Measurements from ENCODE around the gene ANP32E. TPM values are rescaled to one million over a fixed set of nuclear protein-coding genes. Genes with fewer than 3 reads are reported as not detected.

The ANP32E gene
- total and polyA plus RNA-seq, 7 experiments from 2014 or later = 35.6 to 156 (median 44.8) TPM

DNA sequence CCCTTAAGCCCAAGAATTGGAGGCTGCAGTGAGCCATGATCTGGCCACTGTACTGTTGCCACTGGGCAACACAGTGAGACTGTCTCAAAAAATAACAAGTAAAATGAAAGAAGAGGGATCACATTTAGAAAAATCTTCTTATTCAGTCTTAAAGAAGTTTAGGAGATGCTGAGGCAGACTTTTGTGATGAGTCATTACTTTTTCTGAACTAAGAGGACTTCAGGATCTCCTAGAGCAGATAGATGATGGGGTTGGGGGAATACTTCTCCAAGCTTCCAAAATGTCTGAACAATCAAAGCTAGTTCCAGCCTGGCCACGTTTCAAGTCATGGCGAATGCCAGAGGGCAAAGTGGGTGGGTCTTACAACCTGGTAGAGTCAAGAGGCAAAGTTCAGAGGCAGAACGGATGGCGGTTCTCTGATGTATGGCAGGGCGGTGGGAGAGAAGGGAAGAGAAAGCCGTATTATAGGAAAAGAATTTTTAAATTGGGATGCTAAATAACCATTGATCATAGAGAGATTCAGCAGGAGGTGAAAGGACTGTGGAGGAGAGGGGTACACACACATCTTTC lies 44.3 kb upstream of the ANP32E start:
- no peak for DNase-seq
- Mint-ChIP-seq H3K27ac (peak overlapping the region in 4 of 9 donors; percentile 1 to 93 (median 24)), H3K36me3 (peaks cover 0 to 9% (median 8%) of the 10 kb centered on the region in 5 donors), H3K4me3 (peak overlapping the region in 9 of 10 donors; percentile 10 to 98 (median 75)), H3K4me1 (peaks cover 20 to 36% (median 32%) of the 10 kb centered on the region in 7 donors), H3K27me3 (peaks cover 0 to 13% (median 0%) of the 10 kb centered on the region in 5 donors), H3K9me3 (peaks cover 0 to 4% (median 0%) of the 10 kb centered on the region in 11 donors)
- H3K27me3 ChIP-seq (ENCODE audit: control insufficient read depth in 2 of 2, insufficient read depth in 2 of 2, low read length in 2 of 2) = no peaks in the 10 kb centered on the region
- intact Hi-C loops (cut with micrococcal nuclease) = loop anchor here in 1 of 2 donors (5.0 kb wide), 1 partner anchor 318 kb away; no protein-coding TSS in a partner anchor
- ChIA-PET CTCF (interaction anchor here (0.7 kb wide), 1 partner anchor 856 kb away, joined by 4 read pairs; no protein-coding TSS in a partner anchor), POLR2A (interaction anchor here (0.6 to 2.1 kb wide), 5 partner anchors 10 to 393 kb away, joined by 3 to 19 read pairs (median 3); partner anchors contain the start of gene APH1A)
- no peaks in the 10 kb centered on the region for H3K9me3 ChIP-seq (ENCODE audit: control insufficient read depth in 2 of 3, low read length in 3 of 3)
- peaks cover 11 to 23% of the 10 kb centered on the region in 2 donors for H3K4me1 ChIP-seq (ENCODE audit: control insufficient read depth in 2 of 2, insufficient read depth in 2 of 2, low read length in 2 of 2)
- no peak overlapping the region for H3K27ac ChIP-seq (ENCODE audit: low read depth, low read length)
- no peak for ATAC-seq
- no peaks in the 10 kb centered on the region for H3K36me3 ChIP-seq (ENCODE audit: control insufficient read depth in 2 of 3, insufficient read depth in 3 of 3, low read length in 3 of 3)
- H3K4me3 ChIP-seq (ENCODE audit: low read length) = no peak overlapping the region

DNA sequence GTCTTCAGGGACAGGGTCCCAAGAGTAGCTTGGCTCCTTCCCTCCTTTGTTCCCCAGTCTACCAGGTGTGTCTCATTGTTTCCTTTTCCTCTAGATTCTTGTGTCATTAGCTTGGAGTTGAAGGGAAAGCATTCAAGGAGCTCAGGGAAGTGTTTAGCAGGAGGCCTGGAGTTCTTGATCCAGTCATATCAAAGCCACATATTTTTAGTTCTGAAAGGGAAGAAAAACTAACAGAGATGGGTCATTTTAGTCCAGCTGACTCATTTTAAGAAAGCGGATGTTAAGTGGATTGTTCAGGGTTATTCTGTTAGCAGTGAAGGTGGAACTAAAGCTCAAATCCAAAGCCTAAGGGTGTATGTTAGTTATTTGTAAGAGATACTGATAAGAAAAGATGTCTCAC lies 37.4 kb upstream of the ANP32E start:
- DNase-seq (no peak), ATAC-seq (no peak)
- Mint-ChIP-seq H3K4me3 (no peak overlapping the region), H3K27me3 (no peaks in the 10 kb centered on the region), H3K4me1 (peaks cover 10 to 16% (median 12%) of the 10 kb centered on the region in 7 donors), H3K36me3 (peaks cover 5 to 30% (median 11%) of the 10 kb centered on the region in 5 donors), H3K27ac (no peak overlapping the region), H3K9me3 (peaks cover 0 to 7% (median 0%) of the 10 kb centered on the region in 11 donors)
- Histone ChIP-seq H3K27me3 (ENCODE audit: control insufficient read depth in 2 of 2, insufficient read depth in 2 of 2, low read length in 2 of 2) (no peaks in the 10 kb centered on the region), H3K36me3 (ENCODE audit: control insufficient read depth in 2 of 3, insufficient read depth in 3 of 3, low read length in 3 of 3) (peaks cover 0 to 9% (median 0%) of the 10 kb centered on the region in 3 experiments), H3K27ac (ENCODE audit: low read depth, low read length) (no peak overlapping the region), H3K4me1 (ENCODE audit: control insufficient read depth in 2 of 2, insufficient read depth in 2 of 2, low read length in 2 of 2) (peaks cover 0 to 4% of the 10 kb centered on the region in 2 donors), H3K4me3 (ENCODE audit: low read length) (no peak overlapping the region), H3K9me3 (ENCODE audit: control insufficient read depth in 2 of 3, low read length in 3 of 3) (no peaks in the 10 kb centered on the region)
- POLR2A ChIA-PET = interaction anchor here (0.5 to 1.7 kb wide), 3 partner anchors 8 to 90 kb away, joined by 3 to 4 read pairs (median 4); partner anchors contain the start of gene RPRD2
- CTCF ChIA-PET = interaction anchor here (1.9 kb wide), 1 partner anchor 17 kb away, joined by 9 read pairs; no protein-coding TSS in a partner anchor
- intact Hi-C loops (cut with micrococcal nuclease) = no loop called here

DNA sequence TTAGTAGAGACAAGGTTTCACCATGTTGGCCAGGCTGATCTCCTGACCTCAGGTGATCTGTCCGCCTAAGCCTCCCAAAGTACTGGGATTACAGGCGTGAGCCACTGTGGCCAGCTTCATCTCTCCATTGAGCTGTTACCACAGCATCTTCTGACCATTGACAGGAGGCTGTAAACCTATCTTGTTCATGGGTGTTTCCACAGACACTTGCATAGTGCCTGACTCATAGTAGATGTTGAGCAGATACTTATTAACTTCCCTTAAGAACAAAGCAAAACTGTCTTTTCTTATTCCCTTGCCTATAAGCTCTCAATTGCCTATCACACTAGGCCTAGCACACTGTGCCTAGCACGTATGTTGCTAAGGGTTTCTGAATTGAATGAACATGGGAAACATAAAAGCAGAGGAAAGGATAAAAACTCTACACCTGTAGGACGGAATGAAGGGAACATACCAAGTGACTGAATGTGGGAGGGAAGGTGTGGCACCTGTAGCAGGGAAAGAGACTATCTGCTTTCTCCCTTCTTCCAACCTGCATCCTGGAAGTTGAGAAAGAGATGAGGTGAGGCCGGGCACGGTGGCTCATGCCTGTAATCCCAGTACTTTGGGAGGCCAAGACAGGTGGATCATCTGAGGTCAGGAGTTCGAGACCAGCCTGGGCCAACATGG lies 35.5 kb upstream of the ANP32E start:
- Mint-ChIP-seq H3K27ac (no peak overlapping the region), H3K9me3 (peaks cover 0 to 7% (median 0%) of the 10 kb centered on the region in 11 donors), H3K4me3 (peak overlapping the region in 1 of 10 donors; percentile 69), H3K27me3 (no peaks in the 10 kb centered on the region), H3K36me3 (peaks cover 11 to 33% (median 13%) of the 10 kb centered on the region in 5 donors), H3K4me1 (peaks cover 25 to 32% (median 29%) of the 10 kb centered on the region in 7 donors)
- CTCF ChIA-PET = interaction anchor here (1.0 to 1.2 kb wide), 2 partner anchors 10 to 16 kb away, joined by 3 to 4 read pairs; no protein-coding TSS in a partner anchor
- no peak overlapping the region for H3K4me3 ChIP-seq (ENCODE audit: low read length)
- POLR2A ChIA-PET = interaction anchor here (1.5 to 1.7 kb wide), 2 partner anchors 9 to 36 kb away, joined by 4 to 6 read pairs; partner anchors contain the start of gene ANP32E
- no peaks in the 10 kb centered on the region for H3K9me3 ChIP-seq (ENCODE audit: control insufficient read depth in 2 of 3, low read length in 3 of 3)
- no peak overlapping the region for H3K27ac ChIP-seq (ENCODE audit: low read depth, low read length)
- peaks cover 13 to 20% of the 10 kb centered on the region in 2 donors for H3K4me1 ChIP-seq (ENCODE audit: control insufficient read depth in 2 of 2, insufficient read depth in 2 of 2, low read length in 2 of 2)
- intact Hi-C loops (cut with micrococcal nuclease) = no loop called here
- H3K27me3 ChIP-seq (ENCODE audit: control insufficient read depth in 2 of 2, insufficient read depth in 2 of 2, low read length in 2 of 2) = no peaks in the 10 kb centered on the region
- ATAC-seq = no peak
- peaks cover 5 to 18% (median 6%) of the 10 kb centered on the region in 3 experiments for H3K36me3 ChIP-seq (ENCODE audit: control insufficient read depth in 2 of 3, insufficient read depth in 3 of 3, low read length in 3 of 3)
- no peak for DNase-seq

DNA sequence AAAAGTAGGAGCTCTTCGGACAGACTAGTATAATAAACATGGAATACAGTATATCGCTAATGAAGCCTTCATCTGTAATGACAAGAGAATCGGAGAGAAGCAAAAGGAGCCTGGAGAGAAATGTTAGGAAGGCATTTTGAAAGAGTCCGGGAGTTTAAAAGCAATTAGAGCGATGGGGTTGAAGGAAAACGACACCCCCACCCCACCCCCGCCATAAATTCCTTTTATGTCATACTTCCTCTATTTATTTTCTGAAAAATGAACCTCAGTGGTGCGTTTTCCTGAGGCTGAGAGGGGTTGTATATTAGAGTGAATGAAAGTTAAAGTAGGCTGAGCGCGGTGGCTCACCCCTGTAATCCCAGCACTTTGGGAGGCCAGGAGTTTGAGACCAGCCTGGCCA lies 33.5 kb upstream of the ANP32E start:
- H3K36me3 Mint-ChIP-seq = peaks cover 3 to 38% (median 13%) of the 10 kb centered on the region in 5 donors

DNA sequence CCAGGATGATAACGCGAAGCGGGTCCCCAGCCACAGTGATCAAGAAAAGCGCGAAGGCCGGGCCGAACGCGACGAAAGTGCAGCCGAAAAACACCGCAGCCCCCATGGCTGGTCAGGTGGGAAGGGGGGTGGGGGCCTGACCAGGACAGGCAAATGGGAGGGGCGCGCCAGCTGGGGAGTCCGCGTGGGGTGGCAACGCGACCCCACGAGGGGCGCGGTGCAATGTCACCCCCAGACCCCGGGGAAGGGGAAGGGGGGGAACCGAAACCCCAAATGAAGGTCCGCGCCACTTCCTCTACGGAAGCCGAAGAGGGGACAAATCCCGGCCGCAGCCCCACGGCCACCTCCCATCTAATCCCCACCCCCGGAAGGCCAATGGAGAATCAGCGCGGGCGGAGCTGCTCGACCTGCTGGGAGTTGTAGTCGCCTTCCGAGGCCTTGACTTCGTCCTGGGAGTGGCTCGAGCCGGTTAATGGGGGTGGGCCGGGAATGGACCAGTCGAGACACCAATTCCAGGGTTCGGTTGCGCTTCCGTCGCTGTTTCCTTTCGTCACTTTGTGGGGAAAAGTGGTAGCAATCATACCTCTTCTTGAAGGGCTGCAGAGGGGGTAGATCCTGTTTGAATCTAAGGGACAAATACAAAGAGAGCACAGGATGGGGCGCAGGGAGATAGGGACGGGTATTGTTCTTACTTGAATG lies 32.9 kb upstream of the ANP32E start, which contains the start of gene APH1A:
APH1A (minus strand) TSS at position 312 of the 699 bp plus-strand sequence; CDS start at position 106, 206 bp downstream.
- Histone ChIP-seq H3K4me3 (ENCODE audit: low read length) (peak within 1 kb of the TSS; percentile 87), H3K9me3 (ENCODE audit: control insufficient read depth in 2 of 3, low read length in 3 of 3) (no peaks in the 10 kb centered on the region), H3K4me1 (ENCODE audit: control insufficient read depth in 2 of 2, insufficient read depth in 2 of 2, low read length in 2 of 2) (peaks cover 13 to 20% of the 10 kb centered on the region in 2 donors), H3K36me3 (ENCODE audit: control insufficient read depth in 2 of 3, insufficient read depth in 3 of 3, low read length in 3 of 3) (peaks cover 14 to 39% (median 18%) of the 10 kb centered on the region in 3 experiments), H3K27me3 (ENCODE audit: control insufficient read depth in 2 of 2, insufficient read depth in 2 of 2, low read length in 2 of 2) (no peaks in the 10 kb centered on the region), H3K27ac (ENCODE audit: low read depth, low read length) (peak within 1 kb of the TSS; percentile 97)
- Mint-ChIP-seq H3K9me3 (peaks cover 0 to 7% (median 0%) of the 10 kb centered on the region in 11 donors), H3K27me3 (no peaks in the 10 kb centered on the region), H3K27ac (peak within 1 kb of the TSS; percentile 88 to 99 (median 94)), H3K36me3 (peaks cover 3 to 36% (median 12%) of the 10 kb centered on the region in 5 donors), H3K4me1 (peaks cover 25 to 39% (median 30%) of the 10 kb centered on the region in 7 donors), H3K4me3 (peak within 1 kb of the TSS; percentile 94 to 99 (median 96))
- POLR2A ChIA-PET = interaction anchor here (0.6 to 2.5 kb wide), 11 partner anchors 10 to 625 kb away, joined by 3 to 19 read pairs (median 5); partner anchors contain the start of genes CIART and RPRD2
- CTCF ChIA-PET = interaction anchor here (0.7 to 2.2 kb wide), 2 partner anchors 13 to 342 kb away, joined by 3 to 12 read pairs; no protein-coding TSS in a partner anchor
- intact Hi-C loops (cut with micrococcal nuclease) = loop anchor here (1.0 to 5.0 kb wide), 12 partner anchors 12 to 738 kb away; partner anchors contain the start of genes ANP32E (in 2 of the 2), MRPS21 (in 2 of the 2), RPRD2 (in 2 of the 2) and CIART (in 1 of the 2)
- ATAC-seq = peak; percentile 97
- DNase-seq = peak; percentile 69 to 92 (median 89)

More for the DNA sequence above, 33.5 kb upstream of the ANP32E start:
- peaks cover 13 to 20% of the 10 kb centered on the region in 2 donors for H3K4me1 ChIP-seq (ENCODE audit: control insufficient read depth in 2 of 2, insufficient read depth in 2 of 2, low read length in 2 of 2)
- Mint-ChIP-seq H3K4me1 (peaks cover 25 to 39% (median 30%) of the 10 kb centered on the region in 7 donors), H3K9me3 (peaks cover 0 to 7% (median 0%) of the 10 kb centered on the region in 11 donors), H3K27ac (peak overlapping the region; percentile 88 to 99 (median 94)), H3K4me3 (peak overlapping the region; percentile 94 to 99 (median 96)), H3K27me3 (no peaks in the 10 kb centered on the region)
- peak overlapping the region; percentile 87 for H3K4me3 ChIP-seq (ENCODE audit: low read length)
- DNase-seq = no peak
- intact Hi-C loops (cut with micrococcal nuclease) = loop anchor here (1.0 to 5.0 kb wide), 11 partner anchors 12 to 738 kb away; partner anchors contain the start of genes MRPS21 (in 2 of the 2), RPRD2 (in 2 of the 2), ANP32E (in 1 of the 2) and CIART (in 1 of the 2)
- POLR2A ChIA-PET = interaction anchor here (0.6 to 2.5 kb wide), 10 partner anchors 9 to 624 kb away, joined by 3 to 19 read pairs (median 4); partner anchors contain the start of genes CIART and RPRD2
- ATAC-seq = no peak
- peak overlapping the region; percentile 97 for H3K27ac ChIP-seq (ENCODE audit: low read depth, low read length)
- CTCF ChIA-PET = interaction anchor here (2.2 kb wide), 1 partner anchor 13 kb away, joined by 12 read pairs; no protein-coding TSS in a partner anchor
- no peaks in the 10 kb centered on the region for H3K9me3 ChIP-seq (ENCODE audit: control insufficient read depth in 2 of 3, low read length in 3 of 3)
- peaks cover 14 to 38% (median 18%) of the 10 kb centered on the region in 3 experiments for H3K36me3 ChIP-seq (ENCODE audit: control insufficient read depth in 2 of 3, insufficient read depth in 3 of 3, low read length in 3 of 3)
- H3K27me3 ChIP-seq (ENCODE audit: control insufficient read depth in 2 of 2, insufficient read depth in 2 of 2, low read length in 2 of 2) = no peaks in the 10 kb centered on the region

All from naive thymus-derived CD4-positive, alpha-beta T cell (primary cell).